PC-3 (cell line): ENCODE measurements around the gene CENPB.

Experiments used
- CTCF ChIP-seq: fragments of 300-600 bp; sonication (generic); conservative IDR thresholded peaks from 2 replicates; pipeline ENCODE4 v1.5.1; 2017; ENCODE audit warnings: antibody characterized with exemption, low read depth, mild to moderate bottlenecking, low read length
- EZH2 ChIP-seq: fragments of 300-600 bp; sonication (generic); IDR thresholded peaks from one replicate; pipeline ENCODE4 v1.6.1; 2017; ENCODE audit warnings: antibody characterized with exemption, mild to moderate bottlenecking, low read length; ENCODE audit not compliant: unreplicated experiment
- EZH2phosphoT487 ChIP-seq: fragments of 300-600 bp; sonication (generic); IDR thresholded peaks from 2 replicates; pipeline ENCODE4 v1.6.1; 2018; ENCODE audit warnings: mild to moderate bottlenecking, antibody characterized with exemption, low read length, borderline replicate concordance

- no peak for TF ChIP-seq EZH2
- no peak for TF ChIP-seq EZH2phosphoT487
- TF ChIP-seq CTCF: no peak
Measured at GRCh38 chr20:3815703-3816315, 29.3 kb upstream of the CENPB start.
